SH-SY5Y (cell line): ENCODE data around the gene TGM3.

Source experiments
- GATA2 ChIP-seq: IDR thresholded peaks from 2 replicates; pipeline ENCODE4 v1.6.1; 2011; ENCODE audit warnings: mild to moderate bottlenecking, low read depth, low read length
- GATA3 ChIP-seq: IDR thresholded peaks from 2 replicates; pipeline ENCODE4 v1.6.1; 2011; ENCODE audit warnings: low read depth, mild to moderate bottlenecking, low read length, moderate library complexity

- no peak for TF ChIP-seq GATA3
- TF ChIP-seq GATA2, result peak; percentile 61
Measured at GRCh38 chr20:2349801-2350200, 54.0 kb downstream of the TGM3 start.
